Left lobe of liver (tissue), 2 donors: ENCODE results near the gene MAB21L1. TPM values are rescaled to one million over a fixed set of nuclear protein-coding genes. Genes with fewer than 3 reads are reported as not detected.

Experiments
- ATAC-seq: fragments of 200-7000 bp; cut with Tn5 transposase; one replicate; pipeline ENCODE4 v1.9.1; 2020; ENCODE audit warnings: mild to moderate bottlenecking, moderate library complexity
- DNase-seq: peaks from one replicate; pipeline ENCODE4 v3.0.0-alpha.2; 2020; ENCODE audit warnings: low spot score
- total RNA-seq: library from RNA; stranded (reverse); gene quantifications from one replicate; pipeline ENCODE4 v1.2.1, GENCODE V29; 2021
- donor health status: DM: no; HTN: no; CAD: no; lungs with moderate emphysema.
- donor health status: DM: no; HTN: yes; CAD: no.

The MAB21L1 gene
- total RNA-seq: not detected

DNA sequence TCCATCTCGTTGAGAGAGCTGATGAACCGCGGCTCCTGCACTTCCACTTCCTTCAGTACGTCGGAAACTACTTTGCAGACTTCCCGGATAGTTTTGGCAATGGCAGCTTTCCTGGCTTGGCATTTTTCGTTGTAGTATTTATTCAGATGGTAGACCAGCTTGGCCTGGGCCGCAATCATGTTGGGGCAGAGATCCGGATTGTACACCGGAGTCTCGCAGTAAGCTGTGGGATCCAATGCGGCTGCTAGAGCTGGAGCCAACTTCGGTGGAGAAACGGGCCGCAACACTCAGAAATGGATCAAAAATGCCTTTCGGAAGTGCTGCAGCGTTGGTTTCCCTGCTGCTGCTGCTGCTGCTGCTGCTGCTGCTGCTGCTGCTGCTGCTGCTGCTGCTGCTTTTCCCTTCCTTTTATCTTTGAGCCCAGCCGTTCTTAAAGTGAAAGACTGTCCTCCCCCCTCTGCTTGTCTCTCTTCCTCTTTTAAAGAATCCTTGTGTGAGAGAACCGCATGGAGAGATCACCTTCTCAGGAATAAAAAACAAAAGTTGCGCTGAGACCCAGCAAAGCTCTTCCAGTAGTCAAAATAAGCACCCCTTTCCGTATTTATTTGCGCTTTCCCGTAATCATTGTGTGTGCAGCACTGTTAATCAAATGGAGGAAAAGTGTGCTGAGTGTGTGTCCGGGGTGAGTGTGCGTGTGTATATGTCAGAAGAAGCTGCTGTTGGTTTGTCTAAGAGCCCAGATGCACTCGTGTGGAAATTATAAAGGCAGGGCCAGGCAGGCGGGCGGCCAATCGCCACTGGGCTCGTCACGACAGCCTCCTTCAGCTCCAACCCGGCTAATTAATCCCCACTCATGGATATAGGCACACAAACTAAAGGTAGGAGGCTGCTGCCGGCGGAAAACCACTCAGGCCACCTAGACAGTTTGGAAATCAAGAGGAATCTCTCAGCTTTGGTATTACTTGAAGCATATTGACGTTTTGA is at the start of gene MAB21L1:
MAB21L1 (minus strand) TSS at position 730 of the 984 bp plus-strand sequence; CDS start at position 179, 551 bp downstream.
- no peak for DNase-seq
- ATAC-seq: no peak

DNA sequence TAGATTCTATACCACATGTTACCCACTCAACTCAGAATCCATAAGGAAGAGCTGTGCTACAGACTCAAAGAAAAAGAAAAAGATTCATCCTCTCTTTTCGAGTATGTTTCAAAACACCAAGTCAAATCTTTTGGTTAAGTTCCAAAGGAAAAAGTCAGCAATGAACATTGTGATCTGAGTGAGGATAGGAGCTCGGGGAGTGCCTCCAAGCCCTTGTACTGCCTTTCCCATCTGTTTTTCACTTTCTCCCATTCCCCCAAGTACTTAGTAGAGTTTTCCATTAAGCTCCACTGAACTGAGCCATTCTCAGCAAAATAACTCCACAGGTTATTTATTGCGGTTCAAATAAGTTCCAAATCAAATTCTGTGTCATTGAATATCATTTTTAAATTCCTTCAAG is 47.7 kb upstream of the MAB21L1 start:
- no peak for ATAC-seq

GRCh38 chr13:35518337-35518946 is 42.0 kb upstream of the MAB21L1 start:
- DNase-seq (no peak), ATAC-seq (no peak)

More for the DNA sequence above, 47.7 kb upstream of the MAB21L1 start:
- no peak for DNase-seq

GRCh38 chr13:35514801-35515502 is 38.5 kb upstream of the MAB21L1 start:
- DNase-seq: no peak
- no peak for ATAC-seq

GRCh38 chr13:35514061-35514477 is 37.6 kb upstream of the MAB21L1 start:
- DNase-seq: no peak
- no peak for ATAC-seq

DNA sequence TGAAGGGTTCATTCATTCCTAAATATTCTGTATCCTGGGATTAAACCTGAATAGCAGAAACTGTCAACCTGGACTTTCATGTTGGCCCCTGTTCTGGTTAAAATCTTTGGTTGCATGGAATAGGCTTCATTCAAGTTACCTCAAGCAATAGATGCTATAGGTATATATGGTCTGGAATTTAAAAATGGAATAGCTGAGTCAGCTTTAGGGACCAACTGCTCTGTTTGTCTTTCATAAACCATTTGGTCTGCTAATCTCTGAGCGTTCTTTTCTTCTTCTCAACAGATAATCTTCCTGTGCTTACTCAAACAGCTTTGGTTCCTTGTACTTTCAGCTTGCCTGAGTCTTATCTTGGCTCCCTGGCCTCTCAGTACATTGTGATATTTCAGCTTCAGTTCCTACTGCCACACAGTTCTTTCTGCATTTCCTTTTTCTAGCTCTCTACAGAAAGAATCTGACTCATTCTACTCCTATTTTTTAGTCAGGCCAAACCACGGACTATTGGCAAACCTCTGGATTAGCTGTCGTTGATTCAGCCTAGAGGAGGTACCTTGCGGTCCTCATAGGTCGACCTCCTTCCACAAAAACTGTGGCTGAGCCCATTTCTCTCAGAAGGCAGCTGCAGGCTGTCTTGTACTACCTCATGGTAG is 35.9 kb upstream of the MAB21L1 start:
- no peak for DNase-seq
- ATAC-seq: no peak

DNA sequence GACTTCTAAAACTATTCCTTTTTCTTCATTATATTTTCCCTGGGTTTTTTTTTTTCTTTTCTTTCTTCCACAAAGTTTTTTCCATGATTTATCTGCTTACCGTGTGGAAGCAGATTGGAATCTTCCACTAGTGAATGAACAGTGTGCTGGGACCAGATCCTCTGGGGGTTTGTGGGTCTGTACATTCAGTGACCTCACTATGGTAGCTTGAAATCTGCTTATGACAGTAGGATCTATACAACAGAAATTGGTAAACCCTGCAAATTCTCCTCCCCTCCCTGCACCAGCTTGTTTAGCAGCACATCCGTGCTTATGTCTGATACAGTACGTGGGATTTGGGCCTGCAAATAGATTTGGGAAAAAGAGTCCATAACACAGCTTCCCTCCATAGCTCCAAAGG is 26.0 kb upstream of the MAB21L1 start:
- ATAC-seq (no peak), DNase-seq (no peak)

DNA sequence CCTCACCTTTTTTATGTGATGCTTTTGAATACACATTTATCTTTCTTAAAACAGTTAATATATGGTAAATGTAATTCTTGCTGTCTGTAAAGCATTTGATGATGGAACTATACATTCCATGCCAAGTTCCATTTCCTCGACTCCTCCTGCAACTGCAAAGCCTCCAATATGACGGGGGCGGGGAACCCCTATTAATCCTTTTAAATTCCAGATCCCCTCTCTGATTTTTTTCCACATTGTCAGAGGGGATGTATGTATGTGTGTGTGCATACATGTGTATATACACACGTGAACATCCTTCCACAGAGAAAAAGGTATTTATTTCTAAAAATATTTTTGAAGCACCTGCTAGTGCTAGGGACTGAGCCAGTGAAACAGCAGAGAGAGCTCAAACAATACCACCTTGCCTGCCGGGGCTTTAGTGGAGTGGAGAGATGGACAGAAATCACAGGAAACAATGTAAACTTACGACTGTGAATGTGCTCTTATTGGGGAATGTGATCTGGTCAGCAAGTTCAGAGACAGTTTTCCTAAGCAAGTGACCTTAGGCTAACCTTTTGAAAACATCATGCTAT is 25.3 kb upstream of the MAB21L1 start:
- no peak for ATAC-seq
- no peak for DNase-seq

- no peak for DNase-seq
- no peak for ATAC-seq
These were observed 23.7 kb upstream of the MAB21L1 start for GRCh38 chr13:35500144-35500543.

GRCh38 chr13:35499676-35500075 is 23.2 kb upstream of the MAB21L1 start:
- ATAC-seq (no peak), DNase-seq (no peak)

DNA sequence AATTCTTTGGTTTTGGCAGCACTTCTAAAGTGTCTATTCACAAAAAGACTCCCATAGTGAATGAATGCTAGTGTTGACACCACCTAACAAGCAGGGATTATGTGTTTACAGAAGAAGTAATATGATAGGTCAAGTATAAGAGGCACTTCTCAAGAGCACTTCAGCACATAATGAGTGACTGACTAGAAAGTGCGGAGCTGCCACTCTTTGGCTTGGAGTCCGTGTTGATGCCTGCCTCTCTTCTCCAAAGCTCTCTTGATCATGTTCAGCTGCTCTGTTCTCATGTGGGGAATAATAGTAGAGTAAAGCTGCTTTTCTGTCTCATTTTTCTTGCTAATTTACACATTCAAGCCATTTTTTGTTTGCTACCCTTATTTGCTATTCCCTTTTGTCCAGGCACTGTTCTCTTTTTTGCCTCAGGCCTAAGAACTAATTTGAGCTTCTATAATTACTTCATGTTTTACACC is 22.7 kb upstream of the MAB21L1 start:
- no peak for DNase-seq
- no peak for ATAC-seq

DNA sequence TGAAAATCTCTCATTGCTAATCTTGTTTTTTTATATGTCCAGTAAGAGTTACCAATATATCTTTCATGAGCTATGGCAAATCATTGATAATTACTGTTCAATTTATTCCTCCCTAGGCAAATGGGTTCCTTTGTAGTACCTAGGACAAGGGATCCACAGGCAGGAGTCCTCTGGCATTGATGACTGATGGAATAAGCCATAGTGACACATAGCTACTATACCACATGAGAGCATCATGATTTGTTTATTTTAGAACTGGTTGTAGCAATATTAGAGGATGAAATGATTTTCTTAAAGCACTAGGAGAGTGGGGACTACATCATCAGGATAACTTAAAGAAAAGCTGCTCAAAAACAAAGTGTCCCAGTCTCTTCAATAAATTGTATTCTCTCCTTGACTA is 21.7 kb upstream of the MAB21L1 start:
- ATAC-seq (no peak), DNase-seq (no peak)

DNA sequence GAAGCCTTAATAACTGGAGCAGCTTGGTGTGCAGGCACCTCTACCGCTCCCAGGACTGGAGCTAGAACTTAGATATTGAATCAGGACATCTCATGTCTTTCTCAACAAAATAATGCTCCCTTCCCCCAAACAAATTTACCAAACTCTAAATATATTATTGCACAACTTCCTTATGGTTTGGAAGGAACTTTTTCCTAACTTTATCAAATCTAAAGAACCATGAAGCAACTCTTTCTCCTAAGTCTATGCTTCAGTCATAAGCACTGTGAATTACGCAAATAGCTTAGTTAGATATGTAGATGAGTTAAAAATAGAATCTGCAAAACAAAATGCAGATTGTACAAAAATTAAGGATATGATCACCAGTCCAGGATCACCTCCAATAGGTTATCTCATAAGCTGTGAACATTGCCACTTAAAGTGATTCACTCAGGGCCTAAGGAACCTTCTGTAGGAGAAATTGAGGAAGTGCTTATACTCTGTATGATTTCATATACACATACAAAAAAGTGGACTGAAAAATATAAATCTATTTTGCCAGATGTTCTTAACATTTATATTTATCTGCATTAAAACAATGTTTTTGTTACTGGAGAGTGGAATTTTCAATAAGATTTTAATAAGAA is 20.4 kb upstream of the MAB21L1 start:
- ATAC-seq: no peak
- no peak for DNase-seq

DNA sequence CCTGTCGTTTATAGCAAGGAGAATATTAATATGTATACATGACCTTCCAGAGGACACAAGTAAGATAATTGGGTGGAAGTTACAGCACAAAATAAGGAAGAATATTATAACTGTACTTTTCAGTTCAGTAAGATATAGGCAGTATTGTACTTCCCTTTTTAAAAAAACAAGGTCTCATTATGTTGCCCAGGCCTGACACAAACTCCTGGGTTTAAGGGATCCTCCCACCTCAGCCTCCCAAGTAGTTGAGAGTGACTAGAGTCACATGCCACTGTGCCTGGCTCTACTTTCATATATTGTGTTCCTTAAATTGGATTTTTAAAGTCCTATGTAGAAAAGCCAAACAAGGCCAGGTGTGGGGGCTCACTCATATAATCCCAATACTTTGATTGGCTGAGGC is 19.5 kb upstream of the MAB21L1 start:
- DNase-seq (no peak), ATAC-seq (no peak)

DNA sequence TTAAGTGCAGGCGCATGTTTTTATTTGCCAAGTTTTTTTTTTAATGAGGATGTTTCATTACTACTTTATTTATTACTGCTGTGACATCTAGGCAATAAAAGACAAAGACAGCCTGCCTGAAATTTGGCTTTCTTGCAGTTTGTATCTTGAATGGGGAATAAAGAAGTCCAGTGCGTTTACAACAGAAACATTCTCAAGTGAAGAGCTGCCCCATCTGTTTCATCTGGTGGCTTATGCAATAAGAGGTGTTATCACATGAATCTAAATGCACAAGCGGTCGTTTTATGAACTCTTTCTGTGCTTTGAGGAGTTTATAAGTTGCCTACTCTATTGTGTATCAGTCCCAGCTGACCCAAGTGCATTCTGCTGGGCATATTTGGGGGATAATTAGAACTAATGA is 12.6 kb upstream of the MAB21L1 start:
- DNase-seq: no peak
- no peak for ATAC-seq

DNA sequence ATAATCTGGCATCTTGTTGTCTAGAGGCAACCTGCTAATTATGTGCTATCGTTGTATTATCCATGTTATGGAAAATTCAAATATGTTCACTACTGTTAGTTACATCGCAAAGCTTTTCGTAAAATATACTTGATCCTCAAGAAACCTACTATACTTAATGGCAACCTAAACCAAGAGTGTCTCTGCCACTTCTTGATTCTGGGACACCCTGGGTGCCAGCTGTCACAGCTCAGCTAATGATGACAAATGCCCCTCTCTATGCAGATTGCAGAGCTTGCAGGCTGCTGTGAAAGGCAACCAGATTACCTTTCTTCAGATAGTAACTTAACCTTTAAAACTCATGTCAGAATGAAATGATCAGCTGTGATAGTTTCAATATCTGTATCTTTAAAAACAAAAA is 8.9 kb upstream of the MAB21L1 start:
- ATAC-seq (no peak), DNase-seq (no peak)

DNA sequence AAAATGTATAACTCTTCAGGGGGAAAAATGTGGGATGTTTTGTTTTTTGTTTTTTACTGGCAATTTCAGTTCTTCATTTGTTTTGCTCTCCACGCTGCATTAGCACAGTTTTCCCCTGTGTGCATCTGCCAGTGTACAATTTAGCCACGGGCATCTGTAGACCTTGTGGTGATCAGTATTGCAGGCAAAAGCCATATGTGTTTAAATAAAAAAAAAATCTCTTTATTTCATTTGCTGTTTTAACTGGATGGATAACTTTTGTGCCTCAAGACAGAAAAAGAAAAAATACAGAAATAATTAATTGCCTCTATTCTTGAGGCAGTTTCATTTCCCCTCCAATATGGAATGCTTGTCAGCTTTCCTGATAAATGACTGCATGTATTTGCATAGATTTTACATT is 7.9 kb upstream of the MAB21L1 start:
- no peak for ATAC-seq

GRCh38 chr13:35483761-35484160 is 7.3 kb upstream of the MAB21L1 start:
- ATAC-seq (no peak), DNase-seq (no peak)

More for the DNA sequence above, 7.9 kb upstream of the MAB21L1 start:
- DNase-seq: no peak

DNA sequence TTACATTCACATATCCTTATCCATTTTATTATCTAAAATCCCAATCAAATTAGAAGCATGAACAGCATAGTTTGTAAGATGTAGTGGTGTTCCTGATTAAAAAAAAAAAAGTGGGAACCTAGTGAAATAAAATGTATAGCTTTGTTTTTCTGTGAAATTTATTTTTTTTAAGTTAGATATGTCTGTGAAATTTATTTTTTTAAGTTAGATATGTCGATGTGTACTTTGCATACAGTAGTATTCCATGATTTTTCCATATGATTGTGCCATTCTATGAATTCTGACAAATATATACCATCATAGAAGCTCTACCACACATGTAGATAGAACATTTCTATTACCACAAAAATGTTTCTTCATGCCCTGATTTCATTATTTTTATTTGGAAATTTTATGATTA is 6.0 kb upstream of the MAB21L1 start:
- DNase-seq (no peak), ATAC-seq (no peak)

DNA sequence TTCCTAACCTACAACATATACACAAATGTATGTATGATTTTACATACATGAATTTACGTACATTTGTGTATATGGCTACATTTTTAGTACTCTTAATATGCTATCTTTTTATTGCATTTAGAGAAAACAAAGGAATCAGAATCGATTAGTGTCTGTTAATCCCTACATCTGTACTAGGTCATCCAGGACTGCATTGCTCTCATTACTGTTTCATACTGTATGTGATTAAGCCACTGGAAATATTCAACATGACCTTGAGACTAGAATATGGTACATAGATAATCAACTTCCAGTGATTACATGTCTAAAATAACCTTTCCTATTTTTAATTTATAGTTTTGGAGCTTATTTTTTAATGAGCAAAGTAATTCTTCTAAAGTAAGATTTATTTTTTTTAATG is 5.3 kb upstream of the MAB21L1 start:
- no peak for ATAC-seq
- DNase-seq: no peak
